LNCAP (cell line): ENCODE data around the gene AK8.

ENCODE experiments used
- TF ChIP-seq, protein P1 (sequence below): fragments of 450-650 bp; IDR thresholded peaks from 2 replicates; pipeline ENCODE4 v1.5.1; 2017; ENCODE audit warnings: mild to moderate bottlenecking

Gene AK8

DNA sequence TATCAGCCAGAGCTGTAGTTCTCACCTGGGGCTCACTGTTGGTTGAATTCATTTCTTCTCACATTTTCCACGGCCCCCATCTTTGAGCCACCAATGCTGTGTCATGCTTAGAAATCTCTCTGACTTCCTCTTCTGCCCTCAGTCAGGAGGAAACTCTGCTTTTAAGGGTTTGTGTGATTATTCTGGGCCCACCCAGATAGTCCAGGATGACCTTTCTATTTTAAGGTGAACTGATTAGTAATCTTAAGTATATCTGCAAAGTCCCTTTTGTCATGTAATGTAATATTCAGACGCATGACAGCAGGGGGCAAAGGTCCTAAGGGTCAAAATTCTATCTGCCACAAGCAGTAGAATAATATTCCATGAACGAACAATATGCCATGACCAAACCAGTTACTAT lies 88.4 kb downstream of the AK8 start:
- TF ChIP-seq, protein P1, sequence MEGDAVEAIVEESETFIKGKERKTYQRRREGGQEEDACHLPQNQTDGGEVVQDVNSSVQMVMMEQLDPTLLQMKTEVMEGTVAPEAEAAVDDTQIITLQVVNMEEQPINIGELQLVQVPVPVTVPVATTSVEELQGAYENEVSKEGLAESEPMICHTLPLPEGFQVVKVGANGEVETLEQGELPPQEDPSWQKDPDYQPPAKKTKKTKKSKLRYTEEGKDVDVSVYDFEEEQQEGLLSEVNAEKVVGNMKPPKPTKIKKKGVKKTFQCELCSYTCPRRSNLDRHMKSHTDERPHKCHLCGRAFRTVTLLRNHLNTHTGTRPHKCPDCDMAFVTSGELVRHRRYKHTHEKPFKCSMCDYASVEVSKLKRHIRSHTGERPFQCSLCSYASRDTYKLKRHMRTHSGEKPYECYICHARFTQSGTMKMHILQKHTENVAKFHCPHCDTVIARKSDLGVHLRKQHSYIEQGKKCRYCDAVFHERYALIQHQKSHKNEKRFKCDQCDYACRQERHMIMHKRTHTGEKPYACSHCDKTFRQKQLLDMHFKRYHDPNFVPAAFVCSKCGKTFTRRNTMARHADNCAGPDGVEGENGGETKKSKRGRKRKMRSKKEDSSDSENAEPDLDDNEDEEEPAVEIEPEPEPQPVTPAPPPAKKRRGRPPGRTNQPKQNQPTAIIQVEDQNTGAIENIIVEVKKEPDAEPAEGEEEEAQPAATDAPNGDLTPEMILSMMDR = no peak

DNA sequence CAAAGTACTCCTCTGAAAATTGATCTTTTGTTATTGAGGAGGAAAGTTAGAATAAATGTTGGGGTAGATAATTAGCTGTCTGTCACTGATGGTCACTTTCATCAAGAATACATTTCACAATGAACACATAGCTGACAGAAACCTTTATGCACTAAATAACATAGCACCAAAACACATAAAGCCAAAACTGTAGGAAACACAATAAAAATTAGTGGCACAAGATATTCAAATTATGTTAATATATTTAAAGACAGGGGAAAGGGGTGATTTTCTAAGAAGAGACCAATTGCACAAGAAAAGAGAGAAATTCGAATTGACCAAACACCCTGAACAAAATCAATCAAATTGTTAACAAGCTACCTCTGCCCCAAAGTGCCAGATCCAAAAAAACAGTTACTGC lies 89.7 kb downstream of the AK8 start:
- TF ChIP-seq, protein P1 = no peak

DNA sequence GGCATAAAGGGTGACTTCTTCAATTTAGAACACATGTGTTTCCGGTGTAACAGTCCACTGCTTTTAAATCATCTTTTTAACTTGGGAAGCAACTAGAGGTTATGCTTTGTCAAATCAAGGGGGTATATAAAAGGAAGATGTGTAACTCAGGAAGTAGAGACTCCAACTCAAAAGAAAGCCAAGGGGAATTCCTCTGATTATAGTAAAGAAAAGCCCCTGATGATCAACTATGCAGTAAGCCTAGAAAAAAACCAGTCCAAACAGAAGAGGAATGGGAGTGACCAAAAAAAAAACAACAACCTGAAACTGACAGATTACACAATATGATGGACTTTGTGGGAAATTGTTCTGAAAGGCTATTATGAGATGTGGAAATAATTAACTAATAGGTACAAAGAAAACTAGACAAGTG lies 90.3 kb downstream of the AK8 start:
- TF ChIP-seq, protein P1 = no peak

DNA sequence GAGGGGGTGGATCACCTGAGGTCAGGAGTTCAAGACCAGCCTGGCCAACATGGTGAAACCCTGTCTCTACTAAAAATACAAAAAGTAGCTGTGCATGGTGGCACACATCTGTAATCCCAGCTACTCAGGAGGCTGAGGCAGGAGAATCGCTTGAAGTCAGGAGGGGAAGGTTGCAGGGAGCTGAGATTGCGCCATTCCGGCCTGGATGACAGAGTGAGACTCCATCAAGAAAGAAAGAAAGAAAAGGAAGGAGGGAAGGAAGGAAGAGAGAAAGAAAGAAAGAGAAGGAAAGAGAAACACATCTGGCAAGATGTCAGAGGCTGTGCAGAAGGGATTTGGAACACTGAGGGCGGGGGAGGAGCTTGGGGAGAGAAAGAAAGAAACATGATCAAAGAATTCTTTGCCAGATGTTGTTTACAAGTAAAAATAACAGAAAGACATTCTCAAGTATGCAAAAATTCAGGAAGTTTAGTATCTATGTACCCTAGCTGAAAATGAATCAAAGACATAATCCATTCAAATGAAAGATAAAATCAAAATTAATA lies 93.7 kb downstream of the AK8 start:
- TF ChIP-seq, protein P1 = no peak

DNA sequence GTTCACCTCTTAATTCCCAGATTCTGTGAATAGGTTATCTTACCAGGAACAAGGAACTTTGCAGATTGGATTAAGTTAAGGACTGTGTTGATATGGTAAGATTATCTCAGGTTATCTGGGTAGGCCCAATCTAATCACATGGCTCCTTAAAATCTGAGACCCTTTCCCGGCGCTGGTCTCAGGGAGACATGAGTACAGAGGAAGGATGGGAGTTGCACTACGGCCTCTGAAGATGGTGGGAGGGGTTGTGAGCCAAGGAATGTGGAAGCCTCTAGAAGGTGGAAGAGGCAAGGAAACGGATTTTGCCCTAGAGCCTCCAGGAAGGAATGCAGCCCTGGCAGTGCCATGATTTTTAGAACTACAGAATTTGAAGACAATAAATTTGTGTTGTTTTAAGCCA lies 95.1 kb downstream of the AK8 start:
- TF ChIP-seq, protein P1 = no peak

DNA sequence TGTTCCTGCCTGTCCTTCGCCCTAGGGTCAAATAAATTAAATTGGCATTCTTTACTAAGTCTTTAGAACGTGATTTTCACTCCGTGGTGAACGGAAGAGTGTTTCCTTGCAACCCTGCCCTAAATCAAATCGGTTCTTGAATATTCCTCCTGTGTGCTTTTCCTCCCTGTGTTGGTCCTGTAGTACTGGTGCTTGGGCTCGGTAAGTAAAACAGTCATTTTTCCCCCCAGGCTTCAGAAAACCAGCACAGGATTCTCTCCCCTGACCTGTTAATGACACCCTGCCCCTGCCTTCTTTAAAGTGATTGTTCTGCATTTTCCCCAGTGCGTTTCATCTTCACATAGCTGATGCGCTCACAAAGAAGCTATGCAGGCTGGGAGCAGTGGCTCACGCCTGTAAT lies 96.0 kb downstream of the AK8 start:
- TF ChIP-seq, protein P1 = no peak

DNA sequence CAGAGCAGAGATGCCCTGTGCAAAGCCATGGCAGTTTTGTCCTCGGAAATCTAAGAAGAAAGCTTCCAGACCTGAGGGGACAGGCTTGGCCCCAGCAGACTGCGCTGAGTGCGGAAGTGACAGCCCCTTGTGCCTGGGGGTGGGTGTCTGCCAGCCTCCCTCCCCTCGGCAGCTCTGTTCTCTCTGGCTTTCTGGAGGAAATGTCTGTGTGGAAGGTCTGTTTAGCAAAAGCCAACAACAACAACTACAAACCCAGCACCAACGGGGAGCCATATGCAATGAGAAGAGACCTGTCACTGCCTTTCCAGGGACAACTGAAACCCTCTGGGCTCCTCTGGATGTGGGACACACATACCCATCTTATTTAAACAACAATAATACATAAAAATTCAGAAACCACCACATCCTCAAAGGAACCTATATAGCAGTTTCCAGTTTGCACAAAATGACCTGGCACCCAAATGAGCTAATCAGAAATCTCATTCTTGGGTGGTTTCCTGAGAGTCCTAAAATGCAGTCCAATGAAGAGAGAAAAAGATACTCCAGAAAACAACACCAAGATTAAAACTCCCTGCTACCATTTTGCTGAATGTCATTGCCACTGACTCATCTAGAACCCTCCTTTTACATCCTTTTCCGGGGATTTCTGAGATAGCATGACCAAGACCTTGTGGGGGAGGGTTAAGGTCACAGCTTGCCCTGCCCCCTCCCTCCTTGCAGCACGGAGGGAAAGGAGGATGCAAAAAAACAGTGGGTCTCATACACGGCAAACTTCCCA lies 97.7 kb downstream of the AK8 start:
- TF ChIP-seq, protein P1 = no peak
